ENCODE data around the gene TCEAL8. TPM values are rescaled to one million over a fixed set of nuclear protein-coding genes. Genes with fewer than 3 reads are reported as not detected.
"Not testable (repeated sequence)": the region's sequence is repeated elsewhere in the genome, so short reads cannot be mapped to it uniquely, and the experiment has no call there.

Gene TCEAL8
- total and polyA plus RNA-seq, 2 of the 8 experiments (the other 6 are each of a cell fraction or from before 2014, with no cell fraction given): 47.2 to 82.2 TPM

GRCh38 chrX:103236296-103236695 is 18.7 kb downstream of the TCEAL8 start (continued):
- TF ChIP-seq RBBP5 (IDR thresholded peaks at IDR 0.05; ENCODE audit: borderline replicate concordance, low read depth, low read length) (no peak), E2F6 (IDR thresholded peaks at IDR 0.05) (no peak), TCF12 (IDR thresholded peaks at IDR 0.05; ENCODE audit: low read depth, low read length) (no peak), SP1 (IDR thresholded peaks at IDR 0.05; ENCODE audit: low read depth, low read length) (no peak), CHD1 (IDR thresholded peaks at IDR 0.05; ENCODE audit: low read depth, low read length) (no peak)

- not testable (repeated sequence) for H3K79me1 ChIP-seq (ENCODE audit: low read depth, low read length); H3K79me2 ChIP-seq (ENCODE audit: control insufficient read depth in 1 of 2, insufficient read depth in 2 of 2, low read length in 2 of 2); H3K36me3 ChIP-seq (ENCODE audit: control insufficient read depth in 2 of 4, insufficient read depth in 4 of 4, low read length in 3 of 4); H4K8ac ChIP-seq (ENCODE audit: extremely low read depth, insufficient read depth, low read length); H2BK20ac ChIP-seq (ENCODE audit: low read length); H3K4me1 ChIP-seq (replicated peaks in 1 of 4; ENCODE audit: control insufficient read depth in 3 of 4, insufficient read depth in 4 of 4, low read length in 3 of 4); H3K4me3 ChIP-seq (ENCODE audit: extremely low read depth in 1 of 4, insufficient read depth in 2 of 4, low read depth in 3 of 4, low read length in 4 of 4); H2BK15ac ChIP-seq (ENCODE audit: low read length); H4K5ac ChIP-seq (ENCODE audit: insufficient read length, low read depth, low read length); H3K18ac ChIP-seq (ENCODE audit: extremely low read depth, low read length); H2AK5ac ChIP-seq (ENCODE audit: low read depth, low read length); H3K14ac ChIP-seq (ENCODE audit: insufficient read length); H4K91ac ChIP-seq (replicated peaks; ENCODE audit: insufficient read length, low read length); H3K56ac ChIP-seq (replicated peaks; ENCODE audit: insufficient read length, low read depth, low read length); H3K27me3 ChIP-seq (replicated peaks in 1 of 4; ENCODE audit: control insufficient read depth in 3 of 4, extremely low read depth in 1 of 4, insufficient read depth in 3 of 4, low read length in 3 of 4); H2BK5ac ChIP-seq (ENCODE audit: low read depth, low read length); FAIRE-seq; H2BK12ac ChIP-seq (ENCODE audit: low read depth, low read length); H2AFZ ChIP-seq (ENCODE audit: low read length); H3K9me3 ChIP-seq (ENCODE audit: insufficient read depth in 2 of 2, low read depth in 1 of 2, low read length in 1 of 2); H2BK120ac ChIP-seq (replicated peaks; ENCODE audit: low read depth, low read length); H4K20me1 ChIP-seq (replicated peaks in 1 of 2; ENCODE audit: control insufficient read depth in 1 of 2, insufficient read depth in 2 of 2, low read length in 2 of 2); H3K4ac ChIP-seq (replicated peaks; ENCODE audit: insufficient read length, low read depth, low read length); H3K23ac ChIP-seq (ENCODE audit: insufficient read length); H3K27ac ChIP-seq (ENCODE audit: low read depth, low read length); H3K9ac ChIP-seq (replicated peaks in 1 of 4; ENCODE audit: extremely low read depth in 1 of 4, low read depth in 3 of 4, low read length in 3 of 4); DNase-seq (ENCODE audit: low read depth in 1 of 2, low spot score in 2 of 2); H3K23me2 ChIP-seq (ENCODE audit: low read depth, low read length); H3K4me2 ChIP-seq (ENCODE audit: insufficient read depth in 1 of 2, low read depth in 2 of 2, low read length in 2 of 2)
- ChIA-PET CTCF (ENCODE audit: partially characterized antibody) (interaction anchor here (1.4 kb wide), 1 partner anchor 24 kb away, joined by 3 read pairs; no protein-coding TSS in a partner anchor), POLR2A (ENCODE audit: partially characterized antibody) (interaction anchor here (1.5 kb wide), 1 partner anchor 12 kb away, joined by 3 read pairs; no protein-coding TSS in a partner anchor)
- 74% methylated on average over 2 of the region's 2 CpGs; no CpG with 5 or more reads in 1 of the 2 experiments for WGBS, 2 experiments (ENCODE audit: extremely low coverage in 1 of 2, insufficient coverage in 1 of 2, insufficient read length in 1 of 2, insufficient replicate concordance in 2 of 2, low coverage in 1 of 2, low lambda C conversion rate in 2 of 2, missing lambda C conversion rate in 1 of 2)
Observed at GRCh38 chrX:103235608-103236007, 19.3 kb downstream of the TCEAL8 start.

All from H1 (cell line).